ENCODE measurements around the gene M1AP. TPM values are rescaled to one million over a fixed set of nuclear protein-coding genes. Genes with fewer than 3 reads are reported as not detected.

M1AP gene
- total RNA-seq, 1 experiment from 2014 or later: 7.6 TPM

DNA sequence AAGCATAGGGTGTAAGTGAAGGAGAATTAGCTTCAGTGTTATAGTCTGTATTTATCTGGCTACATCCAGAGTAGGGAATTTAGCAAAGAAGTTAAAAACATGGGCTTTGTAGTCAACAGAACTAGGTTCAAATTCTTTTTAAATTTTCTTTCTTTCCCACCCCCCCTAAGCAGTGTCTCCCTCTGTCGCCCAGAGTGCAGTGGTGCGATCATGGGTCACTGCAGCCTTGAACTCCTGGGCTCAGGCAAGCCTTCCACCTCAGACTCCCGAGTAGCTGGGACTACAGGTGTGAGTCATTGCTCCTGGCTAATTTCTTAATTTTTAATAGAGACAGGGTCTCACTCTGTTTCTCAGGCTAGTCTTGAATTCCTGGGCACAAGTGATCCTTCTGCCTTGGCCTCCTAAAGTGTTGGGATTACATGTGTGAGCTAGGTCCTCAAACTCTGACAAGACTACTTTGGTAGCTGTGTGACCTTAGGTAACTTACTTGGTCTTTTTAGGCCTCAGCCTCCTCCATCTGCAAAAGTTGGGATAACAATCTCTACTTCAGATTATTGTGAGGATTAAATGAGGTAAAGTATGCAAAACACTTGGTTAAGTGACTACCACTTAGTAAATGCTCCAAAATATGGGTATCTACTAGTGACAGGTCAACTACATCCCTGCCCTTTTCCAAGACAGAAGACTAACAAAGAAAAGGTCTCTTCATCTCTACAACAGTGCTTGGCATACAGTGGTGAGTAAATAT is 75.8 kb downstream of the M1AP start:
- Histone ChIP-seq H4K91ac (ENCODE audit: insufficient read length, low read depth, low read length) (no peak overlapping the region), H2BK5ac (ENCODE audit: insufficient read length, low read length) (no peak overlapping the region), H3K27me3 (ENCODE audit: insufficient read depth, low read length) (no peaks in the 10 kb centered on the region), H3K9me3 (ENCODE audit: control insufficient read depth, low read depth, low read length) (no peaks in the 10 kb centered on the region), H2BK120ac (ENCODE audit: low read depth, low read length, poor library complexity, severe bottlenecking) (no peak overlapping the region), H2BK20ac (ENCODE audit: low read depth, low read length, poor library complexity, severe bottlenecking) (no peak overlapping the region), H3K4ac (ENCODE audit: low read depth, low read length) (no peak overlapping the region), H2BK15ac (ENCODE audit: low read depth, low read length) (no peak overlapping the region), H3K79me2 (ENCODE audit: insufficient read depth, low read length) (no peaks in the 10 kb centered on the region), H4K20me1 (ENCODE audit: control insufficient read depth, insufficient read depth, insufficient read length) (no peaks in the 10 kb centered on the region), H3K23me2 (ENCODE audit: insufficient read length, low read depth, low read length, poor library complexity, severe bottlenecking) (no peaks in the 10 kb centered on the region), H2AFZ (ENCODE audit: low read length) (no peak overlapping the region), H3T11ph (ENCODE audit: low read length) (no peak overlapping the region), H3K23ac (ENCODE audit: insufficient read length, low read depth, low read length) (no peak overlapping the region), H4K8ac (replicated peaks; ENCODE audit: insufficient read length, low read depth, low read length) (no peak overlapping the region), H2AK5ac (ENCODE audit: insufficient read length, low read length) (no peak overlapping the region), H3K4me1 (ENCODE audit: insufficient read depth, low read length) (no peaks in the 10 kb centered on the region), H3K27ac (ENCODE audit: insufficient read length, low read depth, low read length) (no peak overlapping the region), H4K5ac (ENCODE audit: insufficient read length, low read depth, low read length) (no peak overlapping the region), H3K79me1 (ENCODE audit: insufficient read depth, low read depth, low read length, poor library complexity, severe bottlenecking) (no peaks in the 10 kb centered on the region), H2BK12ac (ENCODE audit: insufficient read length, low read depth, low read length) (no peak overlapping the region), H3K4me2 (ENCODE audit: insufficient read depth, insufficient read length, low read length) (no peak overlapping the region), H3K14ac (ENCODE audit: insufficient read depth, low read length) (no peak overlapping the region), H3K18ac (ENCODE audit: insufficient read length, low read depth, low read length) (no peak overlapping the region), H3K9ac (ENCODE audit: extremely low read depth, insufficient read length, low read length) (no peak overlapping the region), H3K56ac (ENCODE audit: insufficient read length, low read depth, low read length) (no peak overlapping the region)
- no peaks in the 10 kb centered on the region for H3K9me3 Mint-ChIP-seq
- H3K4me1 Mint-ChIP-seq: no peaks in the 10 kb centered on the region
- no CpG with 5 or more reads among the region's 3 CpGs for WGBS (ENCODE audit: extremely low coverage, insufficient read length, low lambda C conversion rate)
- TF ChIP-seq, protein P1, sequence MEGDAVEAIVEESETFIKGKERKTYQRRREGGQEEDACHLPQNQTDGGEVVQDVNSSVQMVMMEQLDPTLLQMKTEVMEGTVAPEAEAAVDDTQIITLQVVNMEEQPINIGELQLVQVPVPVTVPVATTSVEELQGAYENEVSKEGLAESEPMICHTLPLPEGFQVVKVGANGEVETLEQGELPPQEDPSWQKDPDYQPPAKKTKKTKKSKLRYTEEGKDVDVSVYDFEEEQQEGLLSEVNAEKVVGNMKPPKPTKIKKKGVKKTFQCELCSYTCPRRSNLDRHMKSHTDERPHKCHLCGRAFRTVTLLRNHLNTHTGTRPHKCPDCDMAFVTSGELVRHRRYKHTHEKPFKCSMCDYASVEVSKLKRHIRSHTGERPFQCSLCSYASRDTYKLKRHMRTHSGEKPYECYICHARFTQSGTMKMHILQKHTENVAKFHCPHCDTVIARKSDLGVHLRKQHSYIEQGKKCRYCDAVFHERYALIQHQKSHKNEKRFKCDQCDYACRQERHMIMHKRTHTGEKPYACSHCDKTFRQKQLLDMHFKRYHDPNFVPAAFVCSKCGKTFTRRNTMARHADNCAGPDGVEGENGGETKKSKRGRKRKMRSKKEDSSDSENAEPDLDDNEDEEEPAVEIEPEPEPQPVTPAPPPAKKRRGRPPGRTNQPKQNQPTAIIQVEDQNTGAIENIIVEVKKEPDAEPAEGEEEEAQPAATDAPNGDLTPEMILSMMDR (conservative IDR thresholded peaks at IDR 0.05): peak; percentile 65
- no peak overlapping the region for H3K4me3 Mint-ChIP-seq
- no peak for DNase-seq
- H3K36me3 Mint-ChIP-seq (ENCODE audit: insufficient read depth in 1 of 3, low read depth in 3 of 3): no peaks in the 10 kb centered on the region
- H3K27ac Mint-ChIP-seq: no peak overlapping the region
- peaks cover 6% of the 10 kb centered on the region for H3K27me3 Mint-ChIP-seq (ENCODE audit: low read depth)
